H1 (cell line): ENCODE measurements around the gene RPTOR. TPM values are rescaled to one million over a fixed set of nuclear protein-coding genes. Genes with fewer than 3 reads are reported as not detected.

Experiments
- CTCF ChIA-PET: fragments of 300-600 bp; sonication (Branson Sonifier 250); formaldehyde crosslinking; loops from one replicate; lab custom pipeline; 2021; ENCODE audit not compliant: partially characterized antibody; lab: Charles Lee
- POLR2A ChIA-PET: fragments of 300-600 bp; sonication (Branson Sonifier 250); formaldehyde crosslinking; loops from one replicate; lab custom pipeline; 2021; ENCODE audit warnings: inconsistent platforms; ENCODE audit not compliant: partially characterized antibody; lab: Charles Lee
- DNase-seq, 2 experiments: peaks; one replicate each; pipeline versions ENCODE4 v3.0.0 to v3.0.0-alpha.2; 2010 to 2022; ENCODE audit warnings: low spot score in 2 of 2, low read depth in 1 of 2, mixed read lengths in 1 of 2
- FAIRE-seq: peaks from 2 replicates; lab custom pipeline; 2011; peaks lifted over from hg19 to GRCh38; lab: Jason Lieb, UNC
- H2AFZ ChIP-seq: 2 replicates; pipeline ENCODE4 v1.8.1; 2012; ENCODE audit warnings: low read length, inconsistent platforms
- H2AK5ac ChIP-seq: 2 replicates; pipeline ENCODE4 v1.6.1; 2013; ENCODE audit warnings: low read depth, low read length
- H2BK120ac ChIP-seq: replicated peaks from 2 replicates; pipeline ENCODE3; 2013; ENCODE audit warnings: low read depth, low read length, inconsistent platforms
- H2BK12ac ChIP-seq: 2 replicates; pipeline ENCODE4 v1.6.1; 2013; ENCODE audit warnings: low read depth, low read length
- H2BK15ac ChIP-seq: 2 replicates; pipeline ENCODE4 v1.6.1; 2013; ENCODE audit warnings: low read length
- H2BK20ac ChIP-seq: 2 replicates; pipeline ENCODE4 v1.6.1; 2013; ENCODE audit warnings: low read length
- H2BK5ac ChIP-seq: 2 replicates; pipeline ENCODE4 v1.6.1; 2013; ENCODE audit warnings: low read depth, low read length
- H3K14ac ChIP-seq: 2 replicates; pipeline ENCODE4 v1.6.1; 2013; ENCODE audit warnings: inconsistent platforms; ENCODE audit not compliant: insufficient read length
- H3K18ac ChIP-seq: 2 replicates; pipeline ENCODE4 v1.6.1; 2013; ENCODE audit warnings: low read length; ENCODE audit errors: extremely low read depth
- H3K23ac ChIP-seq: 2 replicates; pipeline ENCODE4 v1.6.1; 2013; ENCODE audit warnings: inconsistent platforms; ENCODE audit not compliant: insufficient read length
- H3K23me2 ChIP-seq: 2 replicates; pipeline ENCODE4 v1.6.1; 2013; ENCODE audit warnings: low read depth, low read length
- H3K27ac ChIP-seq: 2 replicates; pipeline ENCODE4 v1.6.1; 2011; ENCODE audit warnings: low read depth, low read length, inconsistent platforms
- H3K27me3 ChIP-seq, 4 experiments: replicated peaks in 1 of 4; 1 replicate in 1 of 4; 2 replicates in 3 of 4; pipeline versions ENCODE4 v1.6.1 to v1.8.1; 2011 to 2013; ENCODE audit warnings: low read length in 3 of 4, mild to moderate bottlenecking in 3 of 4, inconsistent platforms in 2 of 4, mixed read lengths in 2 of 4, moderate library complexity in 1 of 4; ENCODE audit not compliant: control insufficient read depth in 3 of 4, insufficient read depth in 3 of 4; ENCODE audit errors: extremely low read depth in 1 of 4
- H3K36me3 ChIP-seq, 4 experiments: 2 replicates each; pipeline versions ENCODE4 v1.6.1 to v1.8.1; 2011 to 2013; ENCODE audit warnings: mild to moderate bottlenecking in 4 of 4, low read length in 3 of 4, moderate library complexity in 2 of 4, control low read depth in 1 of 4, inconsistent platforms in 1 of 4; ENCODE audit not compliant: insufficient read depth in 4 of 4, control insufficient read depth in 2 of 4
- H3K4ac ChIP-seq: replicated peaks from 2 replicates; pipeline ENCODE3; 2013; ENCODE audit warnings: low read length, low read depth, mixed read lengths, inconsistent platforms; ENCODE audit not compliant: insufficient read length
- H3K4me1 ChIP-seq, 4 experiments: replicated peaks in 1 of 4; 1 replicate in 1 of 4; 2 replicates in 3 of 4; pipeline versions ENCODE4 v1.6.1 to v1.8.1; 2011 to 2013; ENCODE audit warnings: low read length in 3 of 4, inconsistent platforms in 2 of 4, mixed read lengths in 1 of 4; ENCODE audit not compliant: insufficient read depth in 4 of 4, control insufficient read depth in 3 of 4
- H3K4me2 ChIP-seq, 2 experiments: 2 replicates each; pipeline versions ENCODE4 v1.6.1 to v1.8.1; 2011 to 2013; ENCODE audit warnings: low read depth in 2 of 2, low read length in 2 of 2, control low read depth in 1 of 2, inconsistent platforms in 1 of 2, mild to moderate bottlenecking in 1 of 2; ENCODE audit not compliant: insufficient read depth in 1 of 2
- H3K4me3 ChIP-seq, 4 experiments: fragments of 200-600, 300-600 bp in 1 of 4; sonication (generic), shearing (Covaris generic), sonication (Bioruptor Twin) in 1 of 4; 2 replicates each; pipeline versions ENCODE4 v1.5.1 to v1.8.1; 2011 to 2016; ENCODE audit warnings: low read length in 4 of 4, low read depth in 3 of 4, control low read depth in 2 of 4, inconsistent platforms in 2 of 4, mild to moderate bottlenecking in 2 of 4, mixed read lengths in 1 of 4, moderate library complexity in 1 of 4; ENCODE audit not compliant: insufficient read depth in 2 of 4; ENCODE audit errors: extremely low read depth in 1 of 4
- H3K56ac ChIP-seq: replicated peaks from 2 replicates; pipeline ENCODE3; 2013; ENCODE audit warnings: low read depth, mild to moderate bottlenecking, mixed read lengths, low read length, inconsistent platforms; ENCODE audit not compliant: insufficient read length
- H3K79me1 ChIP-seq: 2 replicates; pipeline ENCODE4 v1.6.1; 2013; ENCODE audit warnings: low read depth, low read length, control low read depth
- H3K79me2 ChIP-seq, 2 experiments: 2 replicates each; pipeline versions ENCODE4 v1.6.1 to v1.8.1; 2012 to 2013; ENCODE audit warnings: low read length in 2 of 2, mild to moderate bottlenecking in 2 of 2, inconsistent platforms in 1 of 2; ENCODE audit not compliant: insufficient read depth in 2 of 2, control insufficient read depth in 1 of 2
- H3K9ac ChIP-seq, 4 experiments: replicated peaks in 1 of 4; 1 replicate in 1 of 4; 2 replicates in 3 of 4; pipeline versions ENCODE4 v1.6.1 to v1.8.1; 2011 to 2013; ENCODE audit warnings: low read depth in 3 of 4, low read length in 3 of 4, control low read depth in 2 of 4, mild to moderate bottlenecking in 2 of 4, moderate library complexity in 2 of 4, inconsistent platforms in 1 of 4; ENCODE audit errors: extremely low read depth in 1 of 4
- H3K9me3 ChIP-seq, 2 experiments: 2 replicates each; pipeline versions ENCODE4 v1.6.1 to v1.8.1; 2012 to 2013; ENCODE audit warnings: mild to moderate bottlenecking in 2 of 2, moderate library complexity in 2 of 2, control low read depth in 1 of 2, inconsistent platforms in 1 of 2, low read depth in 1 of 2, low read length in 1 of 2, mixed read lengths in 1 of 2; ENCODE audit not compliant: insufficient read depth in 2 of 2
- H4K20me1 ChIP-seq, 2 experiments: replicated peaks in 1 of 2; 2 replicates each; pipeline versions ENCODE3 to v1.8.1; 2011 to 2013; ENCODE audit warnings: inconsistent platforms in 2 of 2, low read length in 2 of 2, mild to moderate bottlenecking in 1 of 2; ENCODE audit not compliant: insufficient read depth in 2 of 2, control insufficient read depth in 1 of 2
- H4K5ac ChIP-seq: 2 replicates; pipeline ENCODE4 v1.6.1; 2013; ENCODE audit warnings: low read length, low read depth, mixed read lengths, inconsistent platforms; ENCODE audit not compliant: insufficient read length
- H4K8ac ChIP-seq: 2 replicates; pipeline ENCODE4 v1.8.0; 2013; ENCODE audit warnings: mild to moderate bottlenecking, moderate library complexity, low read length, inconsistent platforms; ENCODE audit not compliant: insufficient read depth; ENCODE audit errors: extremely low read depth
- H4K91ac ChIP-seq: replicated peaks from 2 replicates; pipeline ENCODE3; 2013; ENCODE audit warnings: low read length, mixed read lengths, inconsistent platforms; ENCODE audit not compliant: insufficient read length
- ASH2L ChIP-seq: fragments of 200-600, 300-600 bp; sonication (generic); IDR thresholded peaks from one replicate; pipeline ENCODE4 v1.7.1; 2017; ENCODE audit warnings: low read length
- BRCA1 ChIP-seq: IDR thresholded peaks from 2 replicates; pipeline ENCODE4 v1.6.1; 2012; ENCODE audit warnings: low read depth, low read length, improper control_type of control experiment
- EZH2 ChIP-seq: fragments of 200-600 bp; sonication (generic); IDR thresholded peaks from 2 replicates; pipeline ENCODE4 v1.7.1; 2012; ENCODE audit warnings: low read depth, mild to moderate bottlenecking, moderate library complexity, low read length, inconsistent platforms; ENCODE audit not compliant: severe bottlenecking
- JUND ChIP-seq: IDR thresholded peaks from 2 replicates; pipeline ENCODE4 v1.6.1; 2011; ENCODE audit warnings: mild to moderate bottlenecking, improper control_type of control experiment, low read length
- RBBP5 ChIP-seq: IDR thresholded peaks from 2 replicates; pipeline ENCODE4 v1.7.1; 2012; ENCODE audit warnings: low read depth, mild to moderate bottlenecking, inconsistent platforms, low read length, moderate library complexity, borderline replicate concordance
- RXRA ChIP-seq: IDR thresholded peaks from 2 replicates; pipeline ENCODE4 v1.6.1; 2011; ENCODE audit warnings: low read depth, mild to moderate bottlenecking, low read length, moderate library complexity; ENCODE audit not compliant: insufficient read depth
- SIN3A ChIP-seq, 2 experiments: IDR thresholded peaks in 1 of 2; conservative IDR thresholded peaks in 1 of 2; 2 replicates each; pipeline ENCODE4 v1.6.1; 2011 to 2012; ENCODE audit warnings: low read length in 2 of 2, improper control_type of control experiment in 1 of 2, low read depth in 1 of 2, mild to moderate bottlenecking in 1 of 2
- TAF7 ChIP-seq: optimal IDR thresholded peaks from 2 replicates; pipeline ENCODE3; 2011; ENCODE audit warnings: low read depth, mild to moderate bottlenecking, inconsistent platforms, low read length, moderate library complexity, borderline replicate concordance
- USF2 ChIP-seq: IDR thresholded peaks from 2 replicates; pipeline ENCODE4 v1.6.1; 2011; ENCODE audit warnings: low read length, improper control_type of control experiment
- YY1 ChIP-seq: IDR thresholded peaks from 2 replicates; pipeline ENCODE4 v1.6.1; 2011; ENCODE audit warnings: low read depth, mild to moderate bottlenecking, low read length
- WGBS, 2 experiments: shearing (Covaris generic) in 1 of 2; methylation state at CpG; one replicate each; pipeline versions ENCODE4 v1.1.6 to v1.1.7; 2013 to 2015; ENCODE audit warnings: low lambda C conversion rate in 2 of 2, mixed read lengths in 2 of 2, inconsistent platforms in 1 of 2, low coverage in 1 of 2, missing lambda C conversion rate in 1 of 2; ENCODE audit not compliant: insufficient replicate concordance in 2 of 2, insufficient coverage in 1 of 2, insufficient read length in 1 of 2; ENCODE audit errors: extremely low coverage in 1 of 2, missing lambda C conversion rate in 1 of 2; 5-methylcytosine and 5-hydroxymethylcytosine counted together
- polyA plus RNA-seq, 7 experiments: library from polyadenylated mRNA; depleted of rRNA in 3 of 7; stranded (reverse) in 5 of 7; unstranded in 2 of 7; fragments of >200 nt in 5 of 7; fragments of 200-250 nt in 2 of 7; gene quantifications; 1 replicate in 5 of 7; 2 replicates in 1 of 7; 4 replicates in 1 of 7; pipeline versions ENCODE4 v1.2.1 to v1.2.3, GENCODE V29; 2011 to 2013; ENCODE audit warnings: missing spikeins in 2 of 7, mixed read lengths in 2 of 7
- total RNA-seq: library from RNA; stranded (reverse); fragmentation: NEBNext Ultra II Directional; extraction: Animal tissue kit (Norgen Biotek cat#: 25700); gene quantifications from 2 replicates; pipeline ENCODE4 v1.2.1, GENCODE V29; 2021

RPTOR gene
- total and polyA plus RNA-seq, 2 of the 8 experiments (the other 6 are each of a cell fraction or from before 2014, with no cell fraction given), result 6.9 to 28.7 TPM

GRCh38 chr17:81006891-81007290, 462.3 kb downstream of the RPTOR start:
- no peak overlapping the region for H2BK12ac ChIP-seq
- no peak for FAIRE-seq
- no peak overlapping the region for H2BK20ac ChIP-seq
- DNase-seq, result no peak
- no peaks in the 10 kb centered on the region for H3K36me3 ChIP-seq
- no peak overlapping the region for H3K18ac ChIP-seq
- no peak overlapping the region for H4K5ac ChIP-seq
- peaks cover 5% of the 10 kb centered on the region; the same call in 1 of the 2 replicates for H3K23me2 ChIP-seq
- 84% methylated on average over 10 of the region's 10 CpGs; no CpG with 5 or more reads in 1 of the 2 experiments for WGBS, 2 experiments
- peaks cover 3 to 6% of the 10 kb centered on the region in 2 experiments for H4K20me1 ChIP-seq
- H3K4ac ChIP-seq, result no peak overlapping the region
- H2BK120ac ChIP-seq, result no peak overlapping the region
- H3K4me1 ChIP-seq, result peaks cover 0 to 7% (median 1%) of the 10 kb centered on the region in 4 experiments; a peak in 3 of 7 replicates
- H3K23ac ChIP-seq, result no peak overlapping the region
- no peak overlapping the region for H4K91ac ChIP-seq
- no peaks in the 10 kb centered on the region for H3K79me1 ChIP-seq
- no peak overlapping the region for H3K14ac ChIP-seq
- peaks cover 9 to 12% of the 10 kb centered on the region in 2 experiments for H3K9me3 ChIP-seq
- H2AFZ ChIP-seq, result no peak overlapping the region
- POLR2A ChIA-PET, result interaction anchor here (2.1 kb wide), 1 partner anchor 29 kb away, joined by 6 read pairs; the partner anchor contains the start of gene BAIAP2
- H2BK5ac ChIP-seq, result no peak overlapping the region
- H3K4me2 ChIP-seq, result no peak overlapping the region
- peaks cover 7 to 22% (median 20%) of the 10 kb centered on the region in 4 experiments; a peak in 6 of 7 replicates for H3K27me3 ChIP-seq
- no peak overlapping the region for H3K4me3 ChIP-seq
- no peak overlapping the region for H3K9ac ChIP-seq
- H2BK15ac ChIP-seq, result no peak overlapping the region
- H3K27ac ChIP-seq, result no peak overlapping the region
- H3K56ac ChIP-seq, result no peak overlapping the region
- no peak overlapping the region for H2AK5ac ChIP-seq
- H4K8ac ChIP-seq, result no peak overlapping the region
- CTCF ChIA-PET, result interaction anchor here (1.0 to 1.7 kb wide), 3 partner anchors 8 to 19 kb away, joined by 3 to 6 read pairs (median 4); no protein-coding TSS in a partner anchor
- TF ChIP-seq TAF7 (no peak), USF2 (no peak), JUND (no peak), EZH2 (no peak), SIN3A (conservative IDR thresholded peaks at IDR 0.05 in 1 of 2, IDR thresholded peaks at IDR 0.05 in 1 of 2; ENCODE audit: low read depth in 1 of 2, low read length in 2 of 2) (no peak), BRCA1 (no peak), RBBP5 (no peak), RXRA (no peak), YY1 (no peak), ASH2L (no peak)
- no peaks in the 10 kb centered on the region for H3K79me2 ChIP-seq
